HG03521 (cell line): Measurements from ENCODE around the gene NPDC1.

Source experiments
- ATAC-seq: cut with Tn5 transposase; IDR thresholded peaks from one replicate; pipeline ENCODE4 v1.9.1; 2021; ENCODE audit warnings: mild to moderate bottlenecking, moderate library complexity; ENCODE audit not compliant: unreplicated experiment

Gene NPDC1

DNA sequence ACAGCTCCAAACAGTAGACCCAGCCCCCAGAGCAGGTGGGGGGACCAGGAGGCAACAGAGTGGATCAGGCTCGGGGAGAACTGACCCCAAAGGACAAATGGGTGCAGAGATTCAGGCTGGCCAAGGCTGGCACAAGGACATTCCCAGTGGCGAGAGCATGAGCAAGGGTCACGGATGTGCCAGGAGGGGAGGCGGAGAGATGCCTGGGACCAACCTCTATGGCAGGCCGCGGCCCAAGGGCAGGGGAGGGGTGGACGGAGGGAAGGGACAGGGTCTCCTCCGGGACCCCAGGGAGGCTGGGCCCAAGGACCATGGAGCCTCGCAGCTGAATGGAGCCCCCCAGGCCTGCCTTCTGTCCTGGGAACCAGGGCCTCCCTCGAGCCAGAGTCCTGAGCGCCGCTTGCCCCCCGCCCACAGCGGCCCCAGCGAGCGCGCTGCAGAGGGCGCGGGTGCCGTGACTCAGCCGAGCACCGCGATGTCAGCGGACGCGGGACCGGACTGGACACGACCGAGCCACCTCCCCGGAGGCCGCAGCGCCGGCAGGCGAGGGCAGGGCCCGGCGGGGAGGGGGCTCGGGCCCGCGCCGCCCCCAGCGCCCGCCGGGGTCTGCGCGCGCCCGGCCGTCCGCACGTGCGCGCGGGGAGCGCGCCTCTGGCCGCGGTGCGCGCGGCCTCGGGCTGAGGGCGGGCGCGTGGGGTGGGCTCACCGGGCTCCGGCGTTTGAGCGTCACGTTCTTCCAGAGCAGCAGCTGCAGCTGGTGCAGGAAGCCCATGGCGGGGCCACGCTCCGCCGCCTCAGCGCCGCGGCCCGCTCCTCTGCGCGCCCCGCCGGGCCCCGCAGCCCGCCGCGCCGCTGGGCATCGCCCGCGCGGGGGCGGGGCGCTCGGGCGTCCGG lies 18.4 kb downstream of the NPDC1 start, which contains the start of gene ABCA2:
Gene ABCA2 (minus strand): TSS at position 869 of the 894 bp plus-strand sequence. CDS start 97 bp downstream, at position 772.
- peak; percentile 4 for ATAC-seq

DNA sequence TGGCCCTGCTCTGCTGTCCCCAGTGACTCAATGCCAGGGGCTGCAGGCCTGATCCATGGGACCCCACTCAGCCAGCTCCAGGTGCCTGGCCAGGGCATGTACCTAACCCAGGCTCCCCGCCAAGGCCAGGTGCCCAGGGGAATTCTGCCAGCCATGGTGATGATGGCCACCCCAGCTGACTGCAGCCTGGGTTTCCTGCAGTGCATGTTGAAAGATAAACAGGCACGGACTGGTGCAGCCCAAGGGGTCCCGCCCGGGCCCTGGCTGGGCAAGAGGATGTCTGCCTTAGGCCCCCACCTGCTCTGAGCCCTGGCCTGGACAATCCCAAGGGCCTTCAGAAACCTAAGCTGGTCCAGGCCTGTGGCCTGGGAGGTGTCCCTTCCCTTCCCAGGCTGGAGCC lies 19.1 kb downstream of the NPDC1 start:
- ATAC-seq = no peak

DNA sequence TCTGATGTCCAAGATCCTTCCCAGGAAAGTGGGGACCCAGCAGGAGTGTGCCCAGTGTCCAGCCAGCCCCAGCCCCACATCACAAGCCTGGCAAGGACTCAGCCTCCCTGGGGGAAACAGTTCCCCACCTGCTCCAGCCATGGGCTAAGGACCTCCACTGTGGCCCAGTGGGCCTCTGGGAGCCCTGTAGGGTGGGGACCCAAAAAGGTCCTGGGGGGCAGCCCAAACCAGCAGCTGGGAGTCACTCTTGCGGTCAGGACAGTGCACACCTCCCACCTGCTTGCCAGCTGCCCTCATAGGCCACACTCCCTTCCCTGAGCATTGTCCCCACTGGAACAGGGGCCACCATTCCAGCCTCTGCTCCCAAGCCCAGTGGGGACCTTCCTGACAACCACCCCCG lies 19.6 kb downstream of the NPDC1 start:
- no peak for ATAC-seq

DNA sequence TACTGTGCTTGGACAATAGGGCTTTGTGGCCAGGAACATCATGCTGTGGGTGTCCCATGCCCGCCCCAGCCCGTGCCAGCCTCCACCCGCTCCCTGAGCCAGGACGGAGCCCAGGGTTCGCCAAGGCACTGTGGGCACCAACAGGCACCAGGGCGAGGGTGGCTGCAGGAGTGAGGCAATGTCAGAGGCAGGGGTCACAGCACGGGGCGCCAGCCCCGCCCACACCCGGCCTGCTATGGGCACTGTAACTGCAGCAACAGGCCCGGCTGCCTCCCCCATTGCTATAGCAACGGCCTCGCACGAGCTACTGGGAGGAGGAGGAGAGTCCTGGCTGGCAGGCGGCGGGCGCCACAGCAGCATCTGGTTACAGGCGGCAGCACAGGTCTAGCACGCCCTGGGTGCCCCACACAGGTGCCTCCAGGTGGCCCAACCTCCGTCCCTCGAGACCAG lies 20.4 kb downstream of the NPDC1 start:
- no peak for ATAC-seq

DNA sequence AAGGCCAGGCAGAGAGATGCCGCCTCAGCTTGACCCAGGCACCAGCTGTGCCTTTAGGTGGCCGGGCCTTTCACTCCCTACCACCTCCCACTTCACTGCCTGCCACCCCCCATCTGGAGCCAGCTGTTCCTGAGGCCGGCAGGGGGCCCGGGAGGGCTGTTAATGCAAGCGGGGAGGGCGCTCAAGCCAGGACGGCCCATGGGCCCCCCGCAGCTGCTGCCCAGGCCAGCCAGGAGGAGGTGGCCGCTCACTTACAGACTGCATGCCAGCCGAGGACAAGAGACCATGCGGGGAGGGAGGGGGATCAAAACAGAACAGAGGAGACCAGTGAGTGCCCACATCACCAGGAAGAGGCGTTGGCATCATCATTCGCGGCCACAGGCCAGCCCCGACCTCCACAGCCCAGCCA lies 22.4 kb downstream of the NPDC1 start:
- no peak for ATAC-seq

DNA sequence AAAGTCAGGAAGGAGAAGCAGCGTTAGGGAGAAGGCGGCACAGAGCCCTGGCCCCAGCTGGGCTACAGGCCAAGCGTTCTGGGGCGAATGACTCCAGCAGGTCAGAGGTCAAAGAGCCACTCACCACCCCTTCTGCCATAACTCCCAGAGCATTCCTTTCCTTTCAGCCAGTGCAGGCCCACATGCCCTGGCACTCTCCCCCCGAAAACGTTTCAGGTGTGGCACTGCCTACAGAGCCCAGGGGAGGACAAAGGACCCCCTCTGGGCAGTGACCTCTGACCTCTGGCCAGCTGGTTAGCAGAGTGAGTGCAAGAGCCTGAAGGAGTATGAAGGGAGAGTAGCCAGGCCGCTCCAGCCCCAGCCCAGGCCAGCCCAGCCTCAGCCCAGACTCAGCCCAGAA lies 22.8 kb downstream of the NPDC1 start:
- no peak for ATAC-seq

DNA sequence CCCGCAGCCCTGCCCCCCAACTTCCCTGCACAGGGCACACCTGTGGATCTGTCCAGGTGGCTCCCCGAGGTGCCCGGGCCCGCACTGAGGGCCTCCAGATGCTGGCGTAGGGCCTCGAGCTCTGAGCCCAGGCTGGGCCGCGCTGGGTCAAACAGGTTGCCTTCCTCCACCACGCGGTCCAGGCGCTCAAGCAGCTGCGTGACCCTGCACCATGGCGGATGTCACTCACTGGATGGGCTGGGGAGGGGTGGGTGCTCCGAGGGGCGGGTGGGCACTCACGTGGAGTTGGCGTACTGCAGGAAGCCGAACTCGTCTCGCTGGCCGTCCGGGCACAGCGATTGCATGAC lies 23.3 kb downstream of the NPDC1 start:
- no peak for ATAC-seq

DNA sequence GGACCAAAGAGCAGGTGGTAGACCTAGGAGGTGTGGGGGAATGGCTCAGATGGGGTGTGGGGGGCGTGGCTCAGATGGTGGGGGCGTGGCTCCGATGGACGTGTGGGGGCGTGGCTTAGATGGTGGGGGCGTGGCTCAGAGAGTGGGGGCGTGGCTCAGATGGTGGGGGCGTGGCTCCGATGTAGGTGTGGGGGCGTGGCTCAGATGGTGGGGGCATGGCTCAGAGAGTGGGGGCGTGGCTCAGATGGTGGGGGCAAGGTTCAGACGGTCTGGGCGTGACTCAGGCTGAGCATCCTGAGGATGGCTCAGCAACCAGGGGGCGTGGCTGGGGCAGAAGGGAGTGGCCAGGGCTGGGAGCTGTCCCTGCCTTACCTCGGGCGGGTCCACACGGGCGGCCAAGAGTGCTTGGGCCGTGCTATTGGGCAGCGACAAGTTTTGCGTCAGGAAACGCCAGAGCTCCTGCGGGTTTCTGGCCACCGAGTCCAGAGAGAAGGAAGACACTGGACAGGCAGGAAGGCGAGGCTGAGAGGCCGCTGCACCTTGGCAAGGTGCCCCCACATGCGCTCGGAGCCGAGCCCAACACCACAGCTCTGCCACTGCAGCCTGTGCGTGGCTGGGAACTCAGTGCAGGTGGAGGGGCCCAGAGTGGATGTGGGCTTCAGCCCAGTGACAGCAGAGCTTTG lies 23.9 kb downstream of the NPDC1 start:
- no peak for ATAC-seq

DNA sequence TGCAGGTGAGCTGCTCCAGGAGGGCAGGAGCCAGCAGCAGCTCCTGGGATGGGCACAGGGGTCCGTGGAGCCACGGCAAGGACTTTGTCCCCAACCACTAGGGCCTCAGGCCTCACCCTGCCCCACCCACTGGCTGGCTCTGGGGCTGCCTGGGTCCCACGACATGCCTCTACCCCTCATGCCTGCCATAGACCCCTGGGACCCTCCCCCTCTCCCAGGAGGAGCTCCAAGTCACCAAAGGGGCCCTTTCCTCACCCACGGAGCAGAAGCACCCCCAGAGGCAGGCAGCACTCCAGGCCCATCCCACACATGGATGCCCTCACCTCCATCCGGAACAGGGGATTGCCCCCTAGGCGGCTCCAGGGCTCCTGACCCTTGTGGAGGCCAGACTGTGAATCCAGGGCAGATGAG lies 24.4 kb downstream of the NPDC1 start:
- ATAC-seq = no peak

DNA sequence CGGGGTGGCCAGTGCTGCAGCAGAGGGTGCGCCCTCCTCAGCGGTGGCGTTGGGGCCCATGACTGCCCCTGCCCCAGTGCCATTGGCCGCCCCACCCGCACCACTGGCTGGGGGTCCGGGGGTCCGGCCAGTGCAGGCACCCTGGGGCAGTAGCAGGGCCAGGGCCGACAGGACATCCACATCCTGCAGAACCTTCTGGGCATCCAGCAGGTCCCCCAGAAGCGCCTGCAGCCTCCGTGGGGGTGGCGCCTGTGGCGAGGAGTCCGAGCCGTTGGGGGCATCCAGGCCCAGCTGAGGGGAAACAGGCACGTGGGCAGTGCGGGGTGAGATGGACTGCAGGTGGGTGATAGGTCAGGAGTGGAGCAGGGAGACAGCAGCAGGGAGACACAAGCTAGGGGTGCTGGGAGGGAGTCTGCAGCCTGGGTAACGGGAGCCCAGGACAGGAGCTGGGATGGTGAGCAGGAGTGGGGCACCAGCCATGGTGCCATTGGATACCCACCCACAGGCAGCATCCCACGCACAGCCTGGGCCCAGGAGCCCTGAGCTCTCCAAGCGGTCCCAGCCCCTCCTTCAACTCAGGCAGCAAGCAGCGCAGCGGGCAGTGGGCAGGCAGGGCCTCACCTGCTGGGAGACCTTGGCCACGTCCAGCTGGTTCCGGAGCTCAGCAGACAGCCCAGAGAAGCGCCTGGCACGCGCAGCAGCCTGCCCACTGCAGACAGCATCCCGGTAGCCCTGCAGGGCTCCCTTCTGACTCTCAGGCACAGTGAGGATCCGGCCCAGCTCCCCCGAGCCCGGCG lies 25.0 kb downstream of the NPDC1 start:
- ATAC-seq = no peak

DNA sequence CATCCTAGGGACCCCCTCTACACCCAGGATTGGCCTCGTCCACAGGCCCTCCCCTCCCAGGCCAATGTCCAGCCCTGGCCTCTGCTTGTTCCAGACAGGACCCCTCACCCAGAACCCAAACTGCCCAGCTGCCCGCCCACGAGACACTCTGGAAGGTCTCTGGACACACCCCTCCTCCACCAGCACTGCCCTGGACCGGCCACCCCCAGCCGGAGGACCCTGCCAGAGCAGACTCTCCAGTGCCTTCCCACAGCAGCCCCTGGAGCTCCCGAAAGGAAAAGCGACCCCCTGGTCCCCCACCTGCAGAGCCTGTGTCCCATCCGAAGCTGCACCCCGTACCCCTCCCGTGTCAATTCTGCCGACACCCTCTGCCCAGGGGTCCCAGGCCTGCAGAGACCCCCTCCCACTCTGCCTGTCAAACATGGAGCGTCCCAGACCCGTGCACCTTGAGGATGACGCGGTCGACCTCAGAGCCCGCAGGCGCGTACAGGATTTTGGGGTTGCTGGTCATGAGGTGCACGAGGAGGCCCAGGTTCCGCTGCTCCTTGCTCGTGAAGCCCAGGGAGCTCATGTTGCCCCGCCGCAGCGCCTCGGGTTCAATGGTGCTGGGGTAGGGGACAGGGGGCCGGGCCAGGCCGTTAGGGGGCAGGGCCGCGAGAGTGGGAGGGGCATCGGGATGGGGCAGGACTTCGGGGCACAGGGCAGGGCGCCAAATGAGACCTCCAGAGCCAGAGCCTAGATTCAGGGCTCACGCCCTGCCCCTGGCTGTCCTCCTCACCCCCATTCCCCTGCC lies 25.9 kb downstream of the NPDC1 start:
- no peak for ATAC-seq

DNA sequence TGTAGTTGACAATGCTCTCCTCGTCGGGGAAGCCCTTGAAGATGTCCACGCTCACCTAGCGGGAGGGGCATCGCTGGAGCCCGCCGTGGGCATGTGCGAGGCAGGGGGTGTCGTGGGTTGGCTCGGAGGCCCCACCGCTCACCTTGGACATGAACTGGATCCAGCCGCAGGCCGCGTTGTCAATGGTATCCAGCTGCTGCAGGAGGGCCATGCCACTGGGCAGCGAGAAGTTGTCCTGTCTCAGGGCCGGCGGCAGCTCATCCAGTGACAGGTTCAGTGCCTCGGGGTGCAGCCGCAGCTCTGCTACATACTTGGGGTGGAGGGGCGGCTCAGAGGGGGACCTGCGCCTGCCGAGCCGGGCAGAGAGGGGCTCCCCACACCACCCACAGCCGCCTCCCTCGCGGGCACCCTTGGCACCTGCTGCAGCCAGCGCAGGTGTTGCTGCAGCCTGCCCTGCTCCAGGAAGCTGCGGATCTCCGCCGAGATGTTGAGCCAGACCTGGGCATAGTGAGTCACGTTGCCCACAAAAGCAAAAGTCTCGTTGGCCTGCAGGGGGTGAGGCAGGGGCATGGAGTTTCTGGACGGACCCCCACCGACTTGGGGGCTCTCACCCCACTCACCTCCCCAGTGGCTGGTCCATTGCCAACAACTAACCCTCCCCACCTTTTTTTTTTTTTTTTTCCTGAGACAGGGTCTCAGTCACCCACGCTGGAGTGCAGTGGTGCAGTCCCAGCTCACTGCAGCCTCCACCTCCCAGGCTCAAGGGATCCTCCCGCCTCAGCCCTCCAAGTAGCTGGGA lies 27.0 kb downstream of the NPDC1 start:
- ATAC-seq = no peak

DNA sequence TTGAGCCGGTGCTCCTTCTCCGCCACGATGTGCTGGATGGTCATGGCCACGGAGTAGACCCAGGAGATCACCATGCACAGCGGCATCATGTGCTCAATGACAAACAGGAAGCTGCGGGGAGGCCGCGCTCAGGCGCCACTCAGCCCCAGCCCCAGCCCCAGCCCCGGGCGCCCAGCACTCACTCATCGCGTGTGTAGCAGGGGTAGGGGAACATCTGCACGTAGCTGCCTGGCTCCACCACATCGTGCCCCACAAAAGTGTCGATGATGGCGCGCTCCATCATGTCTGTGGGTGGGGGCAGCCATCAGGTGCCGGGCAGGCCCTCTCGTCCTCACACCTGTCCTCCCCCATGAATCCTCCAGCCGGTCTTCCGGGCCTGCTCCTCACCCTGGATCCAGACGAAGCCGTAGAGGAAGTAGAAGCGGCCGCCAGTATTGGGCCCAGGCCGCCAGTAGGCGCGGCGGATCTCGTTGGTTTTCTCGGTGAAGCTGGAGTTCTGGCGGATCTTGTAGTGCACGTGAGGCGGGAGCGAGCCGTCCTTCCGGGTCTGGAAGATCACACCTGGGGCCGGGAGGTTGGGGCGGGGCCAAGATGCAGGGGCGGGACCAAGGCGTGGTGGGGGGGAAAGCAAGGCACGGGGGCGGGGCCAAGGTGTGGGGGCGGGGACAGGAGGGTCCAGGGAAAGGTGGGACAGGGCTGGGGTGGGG lies 28.0 kb downstream of the NPDC1 start:
- ATAC-seq = no peak

DNA sequence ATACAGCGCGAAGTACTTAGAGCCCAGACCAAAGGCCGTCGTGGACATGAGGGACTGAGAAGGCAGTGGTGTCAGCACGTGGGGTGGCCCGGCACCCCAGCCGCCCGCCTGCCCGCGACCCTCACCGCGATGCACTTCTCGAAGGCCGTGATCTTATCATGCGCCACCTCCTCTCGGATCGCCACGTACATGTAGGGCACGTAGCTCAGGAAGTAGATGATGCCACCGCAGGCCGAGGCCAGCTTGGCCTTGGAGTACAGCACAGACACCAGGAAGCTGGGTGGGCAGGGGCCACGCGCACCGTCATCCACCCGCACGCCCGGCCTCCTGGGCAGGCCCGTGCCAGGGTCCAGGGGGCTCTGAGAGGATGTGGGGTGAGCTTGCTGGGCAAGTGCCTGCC lies 28.9 kb downstream of the NPDC1 start:
- no peak for ATAC-seq

DNA sequence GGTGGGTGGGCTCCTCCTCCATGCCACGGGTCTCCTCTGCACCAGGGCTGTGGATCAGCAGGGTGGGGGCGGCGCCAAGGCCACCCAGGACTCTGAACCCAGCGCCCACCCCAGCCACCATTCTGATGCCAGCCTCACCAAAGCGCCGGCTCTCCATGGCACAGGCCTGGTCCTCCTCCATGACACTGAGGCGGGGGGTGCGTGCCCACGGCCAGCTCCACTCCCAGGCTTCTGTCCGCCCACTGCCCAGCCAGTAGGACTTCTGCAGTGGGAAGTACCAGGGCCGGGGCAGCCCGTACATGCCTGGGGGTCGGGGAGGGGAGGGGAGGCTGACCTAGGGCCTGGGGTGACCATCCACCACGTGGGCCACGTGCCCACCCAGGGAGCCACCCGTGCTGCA lies 29.5 kb downstream of the NPDC1 start:
- no peak for ATAC-seq

DNA sequence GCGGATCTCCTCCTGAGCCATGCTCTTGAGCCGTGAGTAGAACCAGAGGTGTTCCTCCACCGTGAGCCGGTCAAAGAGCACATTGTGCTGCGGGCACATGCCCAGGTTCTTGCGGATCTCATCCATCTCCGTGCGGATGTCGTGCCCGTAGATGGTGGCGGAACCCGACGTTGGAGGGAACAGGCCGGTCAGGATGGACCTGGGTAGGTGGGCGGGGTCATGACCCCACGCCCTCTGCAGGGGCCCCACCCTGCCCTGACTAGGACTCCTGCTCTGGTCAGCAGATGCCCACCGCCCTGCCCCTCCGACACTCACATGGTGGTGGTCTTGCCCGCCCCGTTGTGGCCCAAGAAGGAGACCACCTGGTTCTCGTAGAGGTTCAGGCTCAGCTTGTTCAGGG lies 30.0 kb downstream of the NPDC1 start:
- no peak for ATAC-seq

DNA sequence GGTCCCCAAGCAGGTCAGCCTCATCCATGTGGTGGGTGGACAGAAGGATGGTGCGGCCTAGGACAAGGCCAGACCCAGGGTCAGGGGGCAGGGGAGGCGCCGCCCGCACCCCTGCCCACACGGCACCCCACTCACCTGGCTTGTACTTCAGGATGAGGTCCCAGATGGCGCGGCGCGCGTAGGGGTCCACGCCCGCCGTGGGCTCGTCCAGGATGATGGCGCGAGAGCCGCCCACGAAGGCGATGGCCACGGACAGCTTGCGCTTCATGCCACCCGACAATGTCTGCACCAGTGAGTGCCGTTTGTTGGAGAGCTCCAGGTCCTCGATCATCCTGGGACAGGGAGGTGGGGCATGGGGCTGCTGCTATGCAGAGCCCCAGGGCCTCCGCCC lies 30.4 kb downstream of the NPDC1 start:
- ATAC-seq = no peak

DNA sequence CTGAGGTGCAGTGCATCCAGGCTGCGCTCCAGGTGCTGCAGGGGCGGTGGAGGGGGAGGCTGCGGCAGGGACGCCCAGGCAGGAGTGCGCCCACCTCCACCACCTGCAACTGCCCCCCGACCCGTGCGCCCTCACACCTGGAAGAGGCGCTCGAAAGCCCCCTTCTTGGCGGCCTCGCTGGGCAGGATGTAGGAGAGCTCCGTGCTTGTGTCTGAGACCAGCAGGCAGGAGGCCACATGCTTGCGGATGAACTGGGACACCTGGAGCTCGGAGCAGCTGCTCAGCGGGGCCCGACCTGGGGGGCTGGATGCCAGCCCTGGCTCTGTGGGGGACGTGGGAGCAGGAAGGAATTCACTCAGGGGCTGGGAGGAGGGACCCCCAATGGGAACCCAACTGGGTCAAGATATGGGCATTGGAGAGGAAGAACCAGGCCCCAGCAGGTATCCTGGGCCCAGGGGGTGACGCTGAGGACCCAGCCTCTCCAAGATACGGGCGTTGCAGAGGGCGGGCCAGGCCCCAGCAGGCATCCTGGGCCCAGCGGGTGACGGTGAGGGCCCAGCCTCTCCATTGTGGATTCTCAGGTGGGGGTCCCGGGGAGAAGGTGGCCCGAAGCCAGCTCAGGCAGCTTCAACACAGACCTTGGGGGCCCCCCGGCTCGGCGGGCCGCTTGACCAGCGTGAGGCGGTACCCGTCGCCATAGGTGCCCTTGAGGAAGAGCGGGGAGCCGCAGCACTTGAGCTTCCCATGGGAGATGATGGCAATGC lies 31.0 kb downstream of the NPDC1 start:
- no peak for ATAC-seq

DNA sequence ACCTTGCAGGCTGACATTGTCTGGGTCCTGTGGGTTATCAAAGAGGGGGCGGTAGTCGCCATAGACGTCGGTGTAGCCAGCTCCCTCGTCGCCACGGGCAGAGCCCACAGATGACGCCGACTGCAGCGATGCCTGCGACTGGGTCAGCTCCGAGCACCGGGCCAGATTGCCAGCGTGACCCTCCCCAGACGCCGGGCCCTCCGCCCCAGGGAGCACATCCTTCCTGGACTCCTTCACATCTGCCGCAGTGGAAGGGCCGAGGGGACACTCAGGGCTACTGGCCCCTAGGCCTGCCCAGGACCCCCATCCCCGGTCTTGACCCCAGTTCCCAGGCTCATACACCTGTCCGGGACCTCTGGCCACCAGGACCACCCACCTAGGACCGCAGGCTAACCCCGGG lies 31.8 kb downstream of the NPDC1 start:
- no peak for ATAC-seq
